BLaER1 treated with 17β-estradiol and CSF1 and Interleukin-3, amounts not matched to agents 10 nM and 100 nM (cell line): ENCODE data around the gene CTNNBIP1.
A peak's percentile ranks its signal among the peaks of the same experiment; 100 is the strongest.

Experiments used
- H3K27ac ChIP-seq, 11 experiments: shearing (Covaris generic); formaldehyde crosslinking; 2 replicates each; pipeline ENCODE4 v1.8.1; 2022
- H3K27me3 ChIP-seq, 11 experiments: shearing (Covaris generic); formaldehyde crosslinking; 2 replicates each; pipeline ENCODE4 v1.8.1; 2022
- H3K36me3 ChIP-seq, 11 experiments: shearing (Covaris generic); formaldehyde crosslinking; 2 replicates each; pipeline ENCODE4 v1.8.1; 2022
- H3K4me1 ChIP-seq, 10 experiments: shearing (Covaris generic); formaldehyde crosslinking; 2 replicates each; pipeline ENCODE4 v1.8.1; 2022
- H3K4me2 ChIP-seq, 11 experiments: shearing (Covaris generic); formaldehyde crosslinking; 2 replicates each; pipeline ENCODE4 v1.8.1; 2022
- H3K4me3 ChIP-seq, 10 experiments: shearing (Covaris generic); formaldehyde crosslinking; 2 replicates each; pipeline ENCODE4 v1.8.1; 2022
- H3K9ac ChIP-seq, 11 experiments: shearing (Covaris generic); formaldehyde crosslinking; 2 replicates each; pipeline ENCODE4 v1.8.1; 2022
- H3K9me3 ChIP-seq, 11 experiments: shearing (Covaris generic); formaldehyde crosslinking; replicated peaks in 1 of 11; 2 replicates each; pipeline ENCODE4 v1.8.1; 2022
- H4K20me1 ChIP-seq, 11 experiments: shearing (Covaris generic); formaldehyde crosslinking; 2 replicates each; pipeline ENCODE4 v1.8.1; 2022
- Cebpa-rat ChIP-seq, 11 experiments: shearing (Covaris generic); IDR thresholded peaks; 2 replicates each; pipeline ENCODE4 v1.8.1; 2022

CTNNBIP1 gene

DNA sequence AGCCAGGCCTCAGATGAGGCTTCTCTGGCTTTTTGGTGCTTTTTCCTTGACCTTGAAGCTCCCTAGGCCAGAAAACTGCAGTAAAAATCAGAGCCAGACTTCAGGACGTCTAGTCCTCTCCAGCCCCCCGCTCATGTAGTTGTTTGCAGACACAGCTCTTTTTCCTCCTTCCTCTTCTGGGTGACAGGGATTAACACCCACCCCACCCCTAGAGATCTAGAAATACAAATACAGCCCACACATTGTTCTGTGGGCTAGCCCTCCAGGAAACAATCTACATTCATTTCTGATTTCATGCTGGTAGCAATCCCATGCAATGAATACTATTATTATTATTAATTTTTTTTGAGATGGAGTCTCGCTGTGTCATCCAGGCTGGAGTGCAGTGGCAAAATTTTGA, 76.4 kb downstream of the CTNNBIP1 start:
- peaks cover 29 to 40% (median 33%) of the 10 kb centered on the region in 10 experiments for H3K4me1 ChIP-seq
- no peaks in the 10 kb centered on the region for H3K27me3 ChIP-seq
- peaks cover 0 to 7% (median 0%) of the 10 kb centered on the region in 11 experiments; a peak in 1 of 22 replicates for H4K20me1 ChIP-seq
- H3K9me3 ChIP-seq: no peaks in the 10 kb centered on the region
- no peaks in the 10 kb centered on the region for H3K36me3 ChIP-seq
- TF ChIP-seq Cebpa-rat (IDR thresholded peaks at IDR 0.05): no peak
- H3K4me3 ChIP-seq: no peak overlapping the region
- no peak overlapping the region for H3K9ac ChIP-seq
- H3K4me2 ChIP-seq: peak overlapping the region in 3 of 11 experiments; percentile 43 to 67 (median 44); a peak in 6 of 22 replicates
- no peak overlapping the region for H3K27ac ChIP-seq

DNA sequence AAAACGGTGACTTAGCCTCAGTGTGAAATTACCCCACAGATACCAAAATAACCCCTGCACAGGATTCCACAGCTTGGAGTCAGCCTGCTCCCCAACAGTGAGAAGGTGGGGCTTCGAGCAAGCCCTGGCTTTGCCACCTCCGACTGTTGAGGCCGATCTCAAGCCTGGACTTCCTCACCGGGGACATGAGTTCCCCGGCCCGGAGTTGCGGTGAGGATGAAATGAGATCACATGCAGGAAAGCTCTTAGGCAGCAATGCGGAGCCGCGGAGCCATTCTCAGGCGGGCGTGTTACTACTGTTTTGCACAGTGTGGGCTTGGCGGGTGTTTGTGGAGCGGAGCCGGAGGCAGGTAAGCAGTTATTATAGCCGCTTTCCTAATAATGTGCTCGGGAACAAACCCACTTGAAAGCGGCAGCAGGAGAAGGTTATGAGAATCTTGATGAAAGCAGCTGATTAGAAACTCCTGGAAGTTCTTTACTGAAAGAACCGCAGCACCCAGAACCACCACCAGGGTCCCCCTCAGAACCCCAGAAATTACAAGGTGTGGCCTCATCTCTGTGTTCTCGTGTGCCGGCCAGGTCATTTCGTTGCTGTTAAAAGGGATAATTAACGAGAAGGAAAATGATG, 82.4 kb downstream of the CTNNBIP1 start:
- no peak overlapping the region for H3K4me3 ChIP-seq
- no peaks in the 10 kb centered on the region for H3K36me3 ChIP-seq
- H3K4me2 ChIP-seq: no peak overlapping the region

DNA sequence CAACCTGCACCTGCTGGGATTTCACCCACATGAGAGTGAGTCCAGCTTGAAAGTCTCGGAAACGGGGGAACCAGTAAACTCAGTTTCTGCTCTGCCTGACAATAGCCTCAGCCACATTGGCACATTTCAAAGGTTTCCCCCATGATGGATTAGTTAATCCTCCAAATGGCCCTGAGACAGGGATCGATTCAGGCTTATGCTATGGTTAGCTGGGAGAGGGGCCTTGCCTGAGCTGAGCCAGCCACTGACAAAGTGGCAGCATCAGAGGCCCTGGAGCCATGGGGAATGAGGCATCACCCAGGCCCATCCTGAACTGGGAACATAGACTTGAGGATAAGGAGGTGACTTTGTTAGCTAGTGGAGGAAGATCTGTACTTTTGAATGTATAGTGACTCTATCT, 83.5 kb downstream of the CTNNBIP1 start:
- H3K9me3 ChIP-seq: no peaks in the 10 kb centered on the region

More for the DNA sequence above, 82.4 kb downstream of the CTNNBIP1 start:
- peaks cover 14 to 22% (median 19%) of the 10 kb centered on the region in 10 experiments for H3K4me1 ChIP-seq
- H3K27ac ChIP-seq: no peak overlapping the region
- no peak for TF ChIP-seq Cebpa-rat (IDR thresholded peaks at IDR 0.05)
- peaks cover 0 to 8% (median 5%) of the 10 kb centered on the region in 11 experiments; a peak in 11 of 22 replicates for H4K20me1 ChIP-seq
- no peak overlapping the region for H3K9ac ChIP-seq
- H3K27me3 ChIP-seq: no peaks in the 10 kb centered on the region
- no peaks in the 10 kb centered on the region for H3K9me3 ChIP-seq

DNA sequence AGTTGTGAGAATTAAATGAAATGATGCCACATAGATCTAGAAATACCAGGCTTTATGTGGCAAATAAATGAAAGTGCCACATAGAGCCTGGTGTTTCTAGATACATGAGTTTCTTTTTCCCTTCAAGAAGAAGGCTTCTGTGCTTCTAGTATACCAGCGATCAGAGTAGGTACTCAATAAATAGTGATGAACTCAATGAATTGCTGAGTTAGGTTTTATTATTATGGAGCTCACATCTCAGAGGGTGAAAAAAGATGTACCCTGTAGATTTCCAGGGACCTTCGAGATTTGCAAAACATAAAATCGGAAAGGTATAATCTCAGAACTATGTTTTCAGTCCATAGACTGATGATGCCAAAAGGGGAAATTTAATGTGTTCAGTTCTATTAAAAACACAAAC, 84.0 kb downstream of the CTNNBIP1 start:
- H4K20me1 ChIP-seq: peaks cover 3 to 24% (median 20%) of the 10 kb centered on the region in 11 experiments; a peak in 16 of 22 replicates
- TF ChIP-seq Cebpa-rat (IDR thresholded peaks at IDR 0.05): no peak
- peaks cover 29 to 36% (median 33%) of the 10 kb centered on the region in 10 experiments for H3K4me1 ChIP-seq
- no peak overlapping the region for H3K4me3 ChIP-seq
- H3K9me3 ChIP-seq: no peaks in the 10 kb centered on the region
- 0 out of 22 replicates have a peak overlapping the region, but pooled peaks of 1 of the 11 experiments have one; percentile 13 for H3K27ac ChIP-seq
- H3K27me3 ChIP-seq: no peaks in the 10 kb centered on the region
- no peak overlapping the region for H3K9ac ChIP-seq
- no peaks in the 10 kb centered on the region for H3K36me3 ChIP-seq
- H3K4me2 ChIP-seq: peak overlapping the region in 5 of 11 experiments; percentile 87 to 96 (median 92); a peak in 9 of 22 replicates

More for the DNA sequence above, 83.5 kb downstream of the CTNNBIP1 start:
- Histone ChIP-seq H3K4me2 (no peak overlapping the region), H4K20me1 (peaks cover 0 to 19% (median 15%) of the 10 kb centered on the region in 11 experiments; a peak in 14 of 22 replicates), H3K36me3 (no peaks in the 10 kb centered on the region), H3K27ac (no peak overlapping the region), H3K4me3 (no peak overlapping the region), H3K4me1 (peaks cover 24 to 31% (median 28%) of the 10 kb centered on the region in 10 experiments), H3K27me3 (no peaks in the 10 kb centered on the region), H3K9ac (no peak overlapping the region)
- TF ChIP-seq Cebpa-rat (IDR thresholded peaks at IDR 0.05): no peak

DNA sequence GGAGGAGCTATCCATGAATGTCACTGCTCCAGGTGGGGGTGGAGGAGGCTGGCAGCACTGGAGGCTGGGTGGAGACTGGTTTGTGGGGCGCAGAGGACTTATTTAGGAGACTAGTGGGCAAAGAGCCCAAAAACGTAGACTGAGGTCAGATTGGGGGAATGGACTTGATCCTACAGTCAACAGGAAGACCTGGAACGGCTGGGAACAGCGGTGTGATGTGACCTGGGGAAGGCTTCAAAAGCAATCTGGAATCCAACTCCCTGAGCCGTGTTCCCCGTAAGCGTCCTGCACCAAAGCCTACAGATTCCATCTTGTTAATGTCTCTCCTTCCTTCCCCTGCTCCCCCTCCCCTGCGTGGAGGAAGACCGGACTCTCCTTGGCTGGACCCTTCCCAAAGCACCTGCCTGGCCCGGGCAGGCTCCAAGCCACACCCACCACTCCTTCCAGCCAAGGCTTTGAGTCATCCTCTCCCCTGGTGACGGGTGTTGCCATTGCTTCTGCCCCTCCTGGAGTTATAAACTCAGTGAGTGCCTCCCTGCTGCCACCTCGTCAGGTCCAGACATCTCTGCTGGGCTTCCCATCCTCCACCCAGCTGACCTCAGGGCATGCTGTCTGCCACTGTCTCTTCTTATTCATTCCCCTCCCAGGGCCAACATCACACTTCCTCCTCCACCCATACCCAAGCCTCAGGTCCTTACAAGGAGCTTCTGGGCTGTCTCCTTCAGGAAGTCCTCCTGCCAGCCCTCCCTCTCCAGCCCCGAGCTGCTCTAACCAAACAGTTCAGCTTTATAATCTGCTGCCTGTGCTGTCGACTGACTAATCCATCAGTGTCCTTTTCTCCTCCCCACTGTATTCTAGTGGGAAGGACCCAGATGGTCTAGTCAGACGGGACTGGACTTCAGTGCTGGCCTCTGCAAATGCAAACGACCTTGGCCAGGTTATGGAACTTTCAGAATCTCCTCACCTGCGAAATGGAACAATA, 84.7 kb downstream of the CTNNBIP1 start:
- 0 out of 22 replicates have a peak overlapping the region, but pooled peaks of 1 of the 11 experiments have one; percentile 13 for H3K27ac ChIP-seq
- H3K9me3 ChIP-seq: no peaks in the 10 kb centered on the region
- peaks cover 36 to 43% (median 40%) of the 10 kb centered on the region in 10 experiments for H3K4me1 ChIP-seq
- peak overlapping the region; percentile 86 to 96 (median 91) for H3K4me2 ChIP-seq
- peaks cover 5 to 31% (median 27%) of the 10 kb centered on the region in 11 experiments; a peak in 19 of 22 replicates for H4K20me1 ChIP-seq
- 0 out of 22 replicates have a peak overlapping the region, but pooled peaks of 1 of the 11 experiments have one; percentile 2 for H3K9ac ChIP-seq
- no peaks in the 10 kb centered on the region; a peak in 1 of 22 replicates for H3K36me3 ChIP-seq
- peak overlapping the region in 1 of 10 experiments; percentile 92; a peak in 1 of 20 replicates for H3K4me3 ChIP-seq
- no peaks in the 10 kb centered on the region for H3K27me3 ChIP-seq
- no peak for TF ChIP-seq Cebpa-rat (IDR thresholded peaks at IDR 0.05)

DNA sequence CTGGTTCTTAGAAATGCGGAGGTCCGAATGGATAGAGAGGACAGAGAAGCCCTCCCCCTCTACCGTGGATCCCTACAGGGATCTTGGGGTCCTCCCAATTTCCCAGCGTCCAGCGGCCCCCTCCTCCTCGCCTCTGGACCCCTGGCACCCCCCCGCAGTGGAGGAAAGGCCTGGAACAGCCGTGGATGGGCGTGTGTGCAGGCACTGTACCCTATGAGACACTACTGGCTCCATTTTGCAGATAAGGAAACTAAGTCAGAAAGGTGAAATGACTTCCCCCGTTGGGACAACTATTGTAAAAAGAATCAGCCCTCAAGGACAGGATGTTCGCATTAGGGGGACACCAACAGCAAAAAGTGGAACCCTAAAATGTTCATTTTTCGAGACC, 85.4 kb downstream of the CTNNBIP1 start:
- no peaks in the 10 kb centered on the region for H3K9me3 ChIP-seq
- H3K4me1 ChIP-seq: peaks cover 37 to 50% (median 46%) of the 10 kb centered on the region in 10 experiments
- peaks cover 5 to 38% (median 33%) of the 10 kb centered on the region in 11 experiments; a peak in 19 of 22 replicates for H4K20me1 ChIP-seq
- peak overlapping the region in 5 of 11 experiments; percentile 90 to 95 (median 94); a peak in 6 of 22 replicates for H3K9ac ChIP-seq
- H3K4me2 ChIP-seq: peak overlapping the region; percentile 86 to 96 (median 91)
- no peaks in the 10 kb centered on the region for H3K27me3 ChIP-seq
- H3K27ac ChIP-seq: no peak overlapping the region; a peak in 4 of 22 replicates
- H3K4me3 ChIP-seq: peak overlapping the region; percentile 92 to 100 (median 99); a peak in 17 of 20 replicates
- no peak for TF ChIP-seq Cebpa-rat (IDR thresholded peaks at IDR 0.05)
- H3K36me3 ChIP-seq: peaks cover 0 to 7% (median 0%) of the 10 kb centered on the region in 11 experiments; a peak in 3 of 22 replicates

DNA sequence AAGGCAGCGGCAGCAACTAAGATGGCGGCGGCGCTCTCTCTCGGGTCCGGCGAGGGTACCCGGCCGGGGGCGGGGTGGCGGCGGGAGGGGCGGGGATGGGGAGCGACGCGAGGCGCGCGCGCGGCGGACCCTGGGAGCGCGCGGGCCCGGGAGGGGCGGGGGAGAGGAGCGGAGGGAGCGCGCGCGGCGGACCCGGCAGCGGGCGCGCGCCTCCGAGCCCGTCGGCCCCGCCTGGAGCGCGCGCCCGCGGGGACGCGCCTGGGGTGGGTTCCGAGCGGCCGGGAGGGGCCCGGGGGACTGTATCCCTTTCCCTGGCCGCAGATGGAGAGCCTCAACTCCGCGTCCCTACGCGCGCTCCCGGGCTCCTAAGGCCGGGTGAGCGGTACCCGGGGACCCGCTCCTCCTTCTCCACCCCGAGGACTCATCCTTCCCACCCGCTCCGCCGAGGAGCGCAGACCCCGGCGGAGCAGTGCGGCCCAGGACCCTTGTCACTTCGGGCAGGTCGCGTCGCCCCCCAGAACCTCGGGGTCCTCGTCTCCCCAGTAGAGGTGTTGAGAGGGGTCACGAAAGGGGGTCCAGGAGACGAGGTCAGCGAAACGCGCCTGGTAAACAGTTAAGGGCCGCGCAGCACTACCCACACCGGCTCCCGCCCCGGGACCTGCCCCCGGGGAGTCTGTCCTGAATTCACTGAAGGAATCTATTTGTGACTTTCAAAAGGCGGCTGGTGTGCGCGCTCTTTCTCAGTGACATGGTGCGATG, 85.9 kb downstream of the CTNNBIP1 start, which contains the start of gene CLSTN1:
CLSTN1 (minus strand) TSS at position 23 of the 759 bp plus-strand sequence. CDS start 232 bp downstream, outside the sequence.
- Histone ChIP-seq H3K27me3 (no peaks in the 10 kb centered on the region), H3K9ac (peak within 1 kb of the TSS; percentile 83 to 95 (median 93)), H3K4me3 (peak within 1 kb of the TSS; percentile 92 to 100 (median 99)), H3K4me2 (peak within 1 kb of the TSS; percentile 91 to 99 (median 96)), H3K27ac (peak within 1 kb of the TSS; percentile 49 to 91 (median 87); a peak in 21 of 22 replicates), H4K20me1 (peaks cover 5 to 38% (median 33%) of the 10 kb centered on the region in 11 experiments; a peak in 19 of 22 replicates), H3K9me3 (no peaks in the 10 kb centered on the region), H3K36me3 (peaks cover 0 to 7% (median 0%) of the 10 kb centered on the region in 11 experiments; a peak in 3 of 22 replicates), H3K4me1 (peaks cover 43 to 56% (median 48%) of the 10 kb centered on the region in 10 experiments)
- TF ChIP-seq Cebpa-rat (IDR thresholded peaks at IDR 0.05): no peak

DNA sequence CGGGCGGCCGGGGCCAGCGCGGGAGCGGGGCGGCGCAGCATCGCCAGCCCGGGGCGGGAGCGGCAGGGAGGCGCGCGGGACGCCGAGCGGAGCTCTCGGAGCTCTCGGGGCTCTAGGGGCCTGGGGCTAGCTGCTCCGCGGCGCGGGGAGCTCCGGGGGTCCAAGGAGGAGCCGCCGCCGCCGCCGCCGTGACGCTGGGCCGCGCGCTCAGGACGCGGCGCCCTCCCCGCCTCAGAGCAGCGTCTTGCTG, 86.5 kb downstream of the CTNNBIP1 start:
- TF ChIP-seq Cebpa-rat (IDR thresholded peaks at IDR 0.05): no peak
- peak overlapping the region; percentile 92 to 100 (median 99) for H3K4me3 ChIP-seq
- H3K27me3 ChIP-seq: no peaks in the 10 kb centered on the region
- peak overlapping the region; percentile 49 to 91 (median 87); a peak in 21 of 22 replicates for H3K27ac ChIP-seq
- peak overlapping the region; percentile 83 to 95 (median 93) for H3K9ac ChIP-seq
- peaks cover 5 to 38% (median 33%) of the 10 kb centered on the region in 11 experiments; a peak in 19 of 22 replicates for H4K20me1 ChIP-seq
- no peaks in the 10 kb centered on the region for H3K9me3 ChIP-seq
- peak overlapping the region; percentile 76 to 99 (median 95) for H3K4me2 ChIP-seq
- peaks cover 0 to 7% (median 0%) of the 10 kb centered on the region in 11 experiments; a peak in 4 of 22 replicates for H3K36me3 ChIP-seq
- H3K4me1 ChIP-seq: peaks cover 46 to 61% (median 50%) of the 10 kb centered on the region in 10 experiments
